H7 (cell line): Measurements from ENCODE around the gene TOB1. TPM values are rescaled to one million over a fixed set of nuclear protein-coding genes. Genes with fewer than 3 reads are reported as not detected.
"Not testable (repeated sequence)": the region's sequence is repeated elsewhere in the genome, so short reads cannot be mapped to it uniquely, and the experiment has no call there.

Experiments used
- DNase-seq: peaks from one replicate; pipeline ENCODE4 v3.0.0; 2012
- H3K27me3 ChIP-seq: 2 replicates; pipeline ENCODE4 v1.6.0; 2011; ENCODE audit warnings: mild to moderate bottlenecking, low read length; ENCODE audit not compliant: control insufficient read depth, insufficient read depth
- H3K36me3 ChIP-seq: replicated peaks from 2 replicates; pipeline ENCODE4 v1.5.1; 2011; ENCODE audit warnings: low read length; ENCODE audit not compliant: control insufficient read depth, insufficient read depth
- H3K4me3 ChIP-seq: 2 replicates; pipeline ENCODE4 v1.5.1; 2011; ENCODE audit warnings: low read depth, mild to moderate bottlenecking, control low read depth, low read length, moderate library complexity; ENCODE audit not compliant: insufficient read depth
- total RNA-seq: library from RNA; depleted of rRNA; stranded (reverse); fragments of >200 nt; shearing (Covaris generic); gene quantifications from 2 replicates; pipeline ENCODE4 v1.2.3, GENCODE V29; 2014

TOB1 gene
- total RNA-seq, 1 experiment from 2014 or later = 5.2 TPM

GRCh38 chr17:50884439-50885311 lies 18.5 kb upstream of the TOB1 start:
- H3K36me3 ChIP-seq = no peaks in the 10 kb centered on the region
- no peak overlapping the region for H3K4me3 ChIP-seq
- DNase-seq = no peak
- H3K27me3 ChIP-seq = no peaks in the 10 kb centered on the region

DNA sequence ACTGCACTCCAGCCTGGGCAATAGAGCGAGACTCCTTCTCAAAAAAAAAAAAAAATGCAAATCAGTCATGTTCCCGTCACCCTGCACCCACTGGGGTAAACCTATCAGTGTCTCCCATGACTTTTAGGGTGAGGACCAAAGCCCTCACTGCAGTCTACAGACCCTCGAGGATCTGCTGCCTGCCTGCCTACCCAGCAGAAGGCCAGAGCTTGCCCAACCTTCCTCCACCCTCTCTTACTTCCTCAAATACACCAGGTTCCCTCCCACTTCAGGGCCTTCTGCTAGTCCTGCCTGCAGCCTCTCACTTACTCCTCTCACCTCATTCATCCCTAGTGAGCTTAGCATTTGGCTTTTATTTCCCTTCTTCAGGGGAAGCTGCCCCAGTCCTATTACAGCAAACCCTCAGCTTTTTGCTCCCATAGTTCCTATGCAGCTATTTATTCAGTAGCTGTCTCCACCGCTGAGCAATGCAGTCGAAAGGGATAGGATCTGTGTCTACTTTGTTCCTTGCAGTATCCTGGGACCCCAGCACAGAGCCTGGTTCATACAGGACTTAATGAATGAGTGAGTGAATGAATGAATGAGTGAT lies 17.8 kb upstream of the TOB1 start:
- Histone ChIP-seq H3K36me3 (no peaks in the 10 kb centered on the region), H3K27me3 (no peaks in the 10 kb centered on the region), H3K4me3 (no peak overlapping the region)
- no peak for DNase-seq

DNA sequence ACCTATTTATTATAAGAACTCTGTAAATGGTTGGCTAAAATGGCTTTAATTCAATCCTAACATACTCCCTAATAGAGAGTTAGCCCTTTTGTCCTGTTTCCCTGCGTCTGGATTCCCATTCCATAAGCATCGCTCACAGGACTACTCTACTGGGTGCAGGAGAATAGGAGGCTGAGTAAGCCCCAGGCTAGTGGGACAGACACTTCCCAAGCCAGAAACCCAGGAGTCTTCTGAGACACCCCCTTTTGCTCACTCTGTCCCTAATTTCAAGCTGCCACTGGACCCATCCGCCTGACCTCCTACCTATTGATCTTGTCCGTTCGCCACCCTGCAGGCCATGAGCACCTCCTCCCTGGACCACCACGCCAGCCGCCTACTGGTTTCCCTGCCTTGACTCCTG lies 16.7 kb upstream of the TOB1 start:
- Histone ChIP-seq H3K4me3 (no peak overlapping the region), H3K36me3 (no peaks in the 10 kb centered on the region), H3K27me3 (no peaks in the 10 kb centered on the region)
- no peak for DNase-seq

DNA sequence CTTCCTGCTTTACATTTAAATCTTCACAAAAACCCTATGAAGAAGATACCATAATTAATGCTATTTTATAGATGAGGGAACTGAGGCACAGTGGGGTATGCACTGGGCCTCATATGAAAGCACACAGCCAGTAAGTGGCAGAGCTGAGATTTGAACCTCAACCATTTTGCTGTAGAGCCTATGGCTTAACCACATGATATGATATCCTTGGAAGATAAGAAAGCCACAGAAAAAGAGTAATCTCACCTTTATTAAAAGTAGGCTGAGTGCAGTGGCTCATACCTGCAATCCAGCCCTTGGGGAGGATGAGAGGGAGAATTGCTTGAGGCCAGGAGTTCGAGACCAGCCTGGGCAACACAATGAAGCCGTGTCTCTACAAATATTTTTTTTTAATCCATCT lies 15.0 kb upstream of the TOB1 start:
- Histone ChIP-seq H3K36me3 (no peaks in the 10 kb centered on the region), H3K27me3 (no peaks in the 10 kb centered on the region), H3K4me3 (no peak overlapping the region)
- DNase-seq = no peak

DNA sequence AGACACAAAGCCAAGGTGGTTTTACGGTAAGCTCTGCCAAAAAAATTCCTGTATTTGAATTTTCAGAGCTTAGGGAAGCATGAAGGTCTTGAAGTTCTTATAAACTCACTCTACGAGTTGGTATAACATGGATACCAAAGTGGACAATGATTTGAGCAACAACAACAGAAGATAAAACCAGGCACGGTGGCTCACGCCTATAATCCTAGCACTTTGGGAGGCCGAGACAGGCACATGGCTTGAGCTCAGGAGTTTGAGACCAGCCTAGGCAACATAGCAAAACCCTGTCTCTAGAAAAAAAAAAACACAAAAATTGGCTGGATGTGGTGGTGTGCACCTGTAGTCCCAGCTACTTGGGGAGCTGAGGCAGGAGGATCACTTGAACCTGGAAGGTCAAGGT lies 12.9 kb upstream of the TOB1 start:
- Histone ChIP-seq H3K27me3 (no peaks in the 10 kb centered on the region), H3K4me3 (no peak overlapping the region), H3K36me3 (no peaks in the 10 kb centered on the region)
- no peak for DNase-seq

DNA sequence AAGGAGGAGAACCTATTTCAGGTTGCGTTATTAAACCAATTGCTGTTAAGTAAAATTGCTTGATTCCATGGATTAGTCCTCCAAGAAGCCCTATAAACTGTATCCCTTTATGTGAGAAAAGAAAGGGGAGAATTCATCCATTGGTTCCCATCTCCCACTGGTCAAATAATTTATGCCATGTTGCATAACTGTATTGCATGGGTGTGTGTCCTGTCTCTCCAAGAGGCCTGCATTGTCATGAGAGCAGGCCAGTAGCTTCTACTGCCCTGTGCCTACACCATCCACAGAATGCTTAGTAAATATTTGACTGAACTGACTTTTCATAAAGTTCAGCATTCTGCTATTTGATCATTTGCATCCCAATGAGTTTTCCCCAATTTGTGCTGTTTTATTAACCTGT lies 11.7 kb upstream of the TOB1 start:
- Histone ChIP-seq H3K27me3 (no peaks in the 10 kb centered on the region), H3K4me3 (no peak overlapping the region), H3K36me3 (no peaks in the 10 kb centered on the region)
- no peak for DNase-seq

- H3K4me3 ChIP-seq, DNase-seq: not testable (repeated sequence)
These were observed 10.9 kb upstream of the TOB1 start for GRCh38 chr17:50877042-50877441.

DNA sequence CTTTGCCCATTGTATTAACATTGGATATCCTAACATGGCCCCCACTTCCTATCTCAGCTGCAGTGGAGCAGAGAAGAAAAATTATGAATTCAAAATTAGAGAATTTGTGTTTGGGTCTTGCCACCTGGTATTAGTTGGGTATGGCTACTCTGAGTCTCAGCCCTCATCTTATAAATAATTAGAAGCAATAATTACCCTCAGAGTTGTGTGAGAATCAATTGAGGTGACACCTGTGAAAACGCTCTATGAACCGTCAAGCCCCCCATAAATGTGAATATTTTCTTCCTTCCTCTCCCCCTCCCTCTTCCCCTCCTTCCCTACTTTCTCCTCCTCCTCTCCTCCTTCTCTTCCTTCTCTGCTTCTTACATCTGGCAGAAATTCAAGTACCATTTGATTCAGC lies 8.9 kb upstream of the TOB1 start:
- no peak overlapping the region for H3K4me3 ChIP-seq
- H3K27me3 ChIP-seq = no peaks in the 10 kb centered on the region
- no peaks in the 10 kb centered on the region for H3K36me3 ChIP-seq
- no peak for DNase-seq

More at GRCh38 chr17:50877042-50877441, 10.9 kb upstream of the TOB1 start:
- not testable (repeated sequence) for H3K27me3 ChIP-seq, H3K36me3 ChIP-seq

DNA sequence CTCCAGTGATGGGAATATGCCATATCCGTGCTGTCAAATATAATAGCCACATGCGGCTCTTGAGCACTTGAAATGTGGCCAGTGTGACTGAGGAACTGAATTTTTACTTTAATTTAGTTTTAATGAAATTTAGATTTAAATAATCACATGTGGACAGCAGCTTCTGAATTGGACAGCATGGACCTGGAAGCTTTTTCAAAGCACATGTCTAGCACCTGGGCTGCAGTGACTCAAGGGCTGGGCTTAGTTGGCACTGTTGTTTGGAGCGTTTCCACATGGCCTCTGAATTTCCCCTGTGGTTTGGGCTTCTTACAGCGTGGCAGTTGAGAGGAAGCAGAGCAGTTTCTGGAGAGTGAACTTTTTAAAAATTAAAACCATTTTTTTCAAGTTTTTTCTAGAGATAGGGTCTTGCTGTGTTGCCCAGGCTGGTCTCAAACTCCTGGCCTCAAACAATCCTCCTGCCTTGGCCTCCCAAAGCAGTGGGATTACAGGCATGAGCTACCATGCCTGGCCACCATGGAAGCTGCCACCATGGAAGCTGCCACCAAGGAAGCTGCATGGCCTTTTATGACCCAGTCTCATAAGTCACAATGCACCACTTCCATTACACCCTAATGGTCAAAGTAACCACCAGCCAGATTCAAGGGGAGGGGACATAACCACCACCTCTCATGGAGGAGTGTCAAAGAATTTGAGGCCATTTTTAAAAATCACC lies 6.7 kb upstream of the TOB1 start:
- DNase-seq = no peak
- Histone ChIP-seq H3K4me3 (no peak overlapping the region), H3K27me3 (no peaks in the 10 kb centered on the region), H3K36me3 (no peaks in the 10 kb centered on the region)

- no peak for DNase-seq
- Histone ChIP-seq H3K27me3 (no peaks in the 10 kb centered on the region), H3K36me3 (no peaks in the 10 kb centered on the region), H3K4me3 (no peak overlapping the region)
These were observed 5.7 kb upstream of the TOB1 start for GRCh38 chr17:50871898-50872297.

GRCh38 chr17:50871364-50871763 lies 5.2 kb upstream of the TOB1 start:
- no peak overlapping the region for H3K4me3 ChIP-seq
- no peak for DNase-seq
- no peaks in the 10 kb centered on the region for H3K36me3 ChIP-seq
- H3K27me3 ChIP-seq = no peaks in the 10 kb centered on the region

DNA sequence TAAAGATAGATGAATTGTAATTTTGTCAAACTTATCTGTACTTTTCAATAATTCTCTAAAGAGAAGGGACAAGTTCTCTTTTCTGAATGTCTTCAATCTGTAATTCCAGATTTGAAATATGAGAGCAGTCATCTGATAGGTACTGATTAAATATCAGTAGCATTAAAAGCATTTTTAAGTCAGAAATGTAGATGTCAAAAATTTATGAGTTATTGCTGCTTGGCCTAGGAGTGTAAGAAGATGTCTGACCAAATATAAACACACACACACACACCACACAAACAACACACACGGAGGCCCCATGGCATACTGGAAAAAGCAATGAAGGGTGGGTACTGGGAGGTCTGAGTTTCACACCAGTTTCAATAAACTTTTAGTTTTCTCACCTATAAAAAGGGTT lies 2.4 kb upstream of the TOB1 start:
- H3K4me3 ChIP-seq = no peak overlapping the region
- no peaks in the 10 kb centered on the region for H3K27me3 ChIP-seq
- DNase-seq = no peak
- H3K36me3 ChIP-seq = peaks cover under 1% of the 10 kb centered on the region

DNA sequence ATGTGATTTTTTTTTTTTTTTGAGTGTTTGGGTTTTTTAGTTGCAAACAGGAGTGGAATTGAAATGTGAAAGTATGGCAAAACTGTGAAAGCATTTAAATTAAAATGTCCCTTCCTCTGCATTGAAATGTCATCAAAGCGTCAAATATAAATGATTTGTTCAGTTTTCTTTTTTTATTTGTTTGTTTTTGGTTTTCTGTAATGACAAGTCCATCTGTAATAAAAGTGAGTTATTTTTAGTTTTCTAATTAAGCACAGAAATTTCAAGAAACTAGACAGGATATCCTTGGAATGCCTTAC lies 1.9 kb upstream of the TOB1 start:
- Histone ChIP-seq H3K27me3 (no peaks in the 10 kb centered on the region), H3K36me3 (peaks cover 6% of the 10 kb centered on the region), H3K4me3 (peak overlapping the region; percentile 89)
- DNase-seq = no peak

- peaks cover 9% of the 10 kb centered on the region for H3K36me3 ChIP-seq
- peak; percentile 85 for DNase-seq
- peak overlapping the region; percentile 89 for H3K4me3 ChIP-seq
- H3K27me3 ChIP-seq = no peaks in the 10 kb centered on the region
These were observed 1.4 kb upstream of the TOB1 start for GRCh38 chr17:50867363-50868139.
